HEK293 (cell line): ENCODE data around the gene MOGAT3.
A peak's percentile ranks its signal among the peaks of the same experiment; 100 is the strongest.

Experiments used
- CTCF ChIA-PET: fragments of 350-600 bp; formaldehyde crosslinking; extraction: SDS; loops from one replicate; lab custom pipeline; 2021; ENCODE audit warnings: antibody characterized with exemption; lab: Yijun Ruan, JAX
- POLR2A ChIA-PET: fragments of 300-600 bp; formaldehyde crosslinking; extraction: SDS; loops from one replicate; lab custom pipeline; 2020; ENCODE audit warnings: antibody characterized with exemption, inconsistent platforms; lab: Yijun Ruan, JAX
- H3K27ac ChIP-seq: fragments of 200-500 bp; sonication (Bioruptor generic); 2 replicates; pipeline ENCODE4 v1.5.1; 2014; ENCODE audit warnings: low read depth, low read length, control low read depth, inconsistent platforms; ENCODE audit errors: extremely low read depth
- H3K36me3 ChIP-seq, 2 experiments: fragments of 200-500 bp in 1 of 2; sonication (Bioruptor generic) in 1 of 2; 1 replicate in 1 of 2; 2 replicates in 1 of 2; pipeline ENCODE4 v1.5.1; 2014 to 2017; ENCODE audit warnings: inconsistent platforms in 2 of 2, low read length in 2 of 2; ENCODE audit not compliant: control insufficient read depth in 2 of 2, insufficient read depth in 1 of 2
- H3K4me1 ChIP-seq: fragments of 200-500 bp; sonication (Bioruptor generic); 2 replicates; pipeline ENCODE4 v1.5.1; 2014; ENCODE audit warnings: mild to moderate bottlenecking, low read length, inconsistent platforms; ENCODE audit not compliant: control insufficient read depth, insufficient read depth
- H3K4me3 ChIP-seq: 2 replicates; pipeline ENCODE4 v1.5.1; 2011; ENCODE audit warnings: low read depth, mild to moderate bottlenecking, control low read depth, low read length, moderate library complexity
- H3K9me3 ChIP-seq: fragments of 200-500 bp; sonication (Bioruptor generic); 2 replicates; pipeline ENCODE4 v1.5.1; 2014; ENCODE audit warnings: low read depth, low read length, inconsistent platforms; ENCODE audit not compliant: control insufficient read depth, insufficient read depth
- KLF1 ChIP-seq: fragments of 450-650 bp; formaldehyde crosslinking; IDR thresholded peaks from 2 replicates; pipeline ENCODE4 v1.5.1; 2016; ENCODE audit warnings: missing biosample characterization, missing genetic modification characterization
- TRIM28 ChIP-seq: IDR thresholded peaks from 2 replicates; pipeline ENCODE4 v1.6.1; 2011; ENCODE audit warnings: low read length, control low read depth, borderline replicate concordance
- ZBTB17 ChIP-seq: fragments of 450-650 bp; formaldehyde crosslinking; IDR thresholded peaks from 2 replicates; pipeline ENCODE4 v1.5.1; 2016; ENCODE audit warnings: missing biosample characterization, missing genetic modification characterization
- ZFHX2 ChIP-seq: fragments of 450-650 bp; formaldehyde crosslinking; conservative IDR thresholded peaks from 2 replicates; pipeline ENCODE4 v1.5.1; 2016; ENCODE audit warnings: missing biosample characterization, missing genetic modification characterization
- ZNF292 ChIP-seq: fragments of 450-650 bp; formaldehyde crosslinking; IDR thresholded peaks from 2 replicates; pipeline ENCODE4 v1.5.1; 2016; ENCODE audit warnings: low read depth, missing biosample characterization, missing genetic modification characterization, borderline replicate concordance
- ZNF366 ChIP-seq: fragments of 450-650 bp; formaldehyde crosslinking; conservative IDR thresholded peaks from 2 replicates; pipeline ENCODE4 v1.5.1; 2016; ENCODE audit warnings: missing biosample characterization, missing genetic modification characterization
- ZNF404 ChIP-seq: fragments of 450-650 bp; formaldehyde crosslinking; IDR thresholded peaks from 2 replicates; pipeline ENCODE4 v1.5.1; 2017; ENCODE audit warnings: missing biosample characterization, missing genetic modification characterization
- ZNF473 ChIP-seq: fragments of 450-650 bp; formaldehyde crosslinking; IDR thresholded peaks from 2 replicates; pipeline ENCODE4 v1.5.1; 2017; ENCODE audit warnings: missing biosample characterization, missing genetic modification characterization
- ZNF501 ChIP-seq: fragments of 450-650 bp; formaldehyde crosslinking; IDR thresholded peaks from 2 replicates; pipeline ENCODE4 v1.5.1; 2016; ENCODE audit warnings: missing biosample characterization, missing genetic modification characterization
- ZNF529 ChIP-seq: fragments of 450-650 bp; formaldehyde crosslinking; IDR thresholded peaks from 2 replicates; pipeline ENCODE4 v1.5.1; 2017; ENCODE audit warnings: missing genetic modification characterization, missing biosample characterization; ENCODE audit not compliant: insufficient replicate concordance
- ZNF530 ChIP-seq: fragments of 450-650 bp; formaldehyde crosslinking; IDR thresholded peaks from 2 replicates; pipeline ENCODE4 v1.5.1; 2016; ENCODE audit warnings: low read depth, missing biosample characterization, missing genetic modification characterization
- ZNF555 ChIP-seq: fragments of 450-650 bp; formaldehyde crosslinking; conservative IDR thresholded peaks from 2 replicates; pipeline ENCODE4 v1.5.1; 2017; ENCODE audit warnings: missing biosample characterization, mild to moderate bottlenecking, missing genetic modification characterization, inconsistent platforms
- ZNF621 ChIP-seq: fragments of 450-650 bp; formaldehyde crosslinking; IDR thresholded peaks from 2 replicates; pipeline ENCODE4 v1.5.1; 2017; ENCODE audit warnings: missing biosample characterization, missing genetic modification characterization
- ZNF768 ChIP-seq: fragments of 450-650 bp; formaldehyde crosslinking; IDR thresholded peaks from 2 replicates; pipeline ENCODE4 v1.5.1; 2018; ENCODE audit warnings: missing biosample characterization, mild to moderate bottlenecking, missing genetic modification characterization
- ZNF785 ChIP-seq: fragments of 450-650 bp; formaldehyde crosslinking; IDR thresholded peaks from 2 replicates; pipeline ENCODE4 v1.5.1; 2016; ENCODE audit warnings: missing biosample characterization, missing genetic modification characterization
- ZNF837 ChIP-seq: fragments of 450-650 bp; formaldehyde crosslinking; IDR thresholded peaks from 2 replicates; pipeline ENCODE4 v1.5.1; 2016; ENCODE audit warnings: missing biosample characterization, missing genetic modification characterization
- TF ChIP-seq, protein P1 (sequence below): fragments of 450-650 bp; formaldehyde crosslinking; IDR thresholded peaks from 2 replicates; pipeline ENCODE4 v1.5.1; 2016; ENCODE audit warnings: missing biosample characterization, missing genetic modification characterization

MOGAT3 gene

DNA sequence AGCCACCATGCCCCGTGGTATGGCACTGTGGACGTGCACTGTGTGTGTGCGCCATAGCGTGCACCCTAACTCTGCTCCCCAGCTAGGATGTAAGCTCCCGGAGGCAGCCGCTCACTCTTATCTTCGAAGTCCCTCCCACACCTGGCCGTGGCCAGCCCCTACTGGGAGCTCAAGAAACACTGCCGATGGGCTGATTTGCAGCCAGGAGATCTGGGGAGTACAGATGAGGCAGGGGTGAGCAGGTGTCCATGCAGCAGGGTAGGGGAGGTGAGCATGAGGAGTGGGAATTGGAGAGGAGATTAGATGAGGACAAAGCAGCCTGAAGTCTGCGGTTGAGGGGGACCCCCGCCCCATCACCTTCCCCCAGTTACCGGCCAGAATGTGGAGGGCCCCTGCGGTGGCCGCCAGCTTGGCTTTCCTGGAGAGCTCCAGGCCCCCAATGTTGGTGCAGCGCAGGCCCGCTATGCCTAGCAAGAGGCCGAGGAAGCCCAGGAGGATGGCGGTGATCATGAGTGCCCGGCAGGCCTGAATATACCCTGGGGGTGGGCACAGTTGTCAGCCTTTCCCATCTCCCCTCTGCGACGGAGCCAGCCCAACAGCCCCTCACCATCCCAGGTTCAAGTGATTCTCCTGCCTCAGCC lies 33.2 kb upstream of the MOGAT3 start:
- no peak overlapping the region for H3K27ac ChIP-seq
- no peaks in the 10 kb centered on the region for H3K9me3 ChIP-seq
- H3K4me3 ChIP-seq: no peak overlapping the region
- H3K36me3 ChIP-seq: peaks cover 0 to 18% of the 10 kb centered on the region in 2 experiments; a peak in 2 of 3 replicates
- CTCF ChIA-PET: interaction anchor here (0.6 to 1.8 kb wide), 4 partner anchors 10 to 105 kb away, joined by 3 to 28 read pairs (median 4); partner anchors contain the start of gene FIS1
- TF ChIP-seq ZFHX2 (peak; percentile 12; the same call in 1 of the 2 replicates), ZNF555 (tag by site-specific recombination) (no peak)
- H3K4me1 ChIP-seq: no peaks in the 10 kb centered on the region
- POLR2A ChIA-PET: interaction anchor here (1.0 to 1.3 kb wide), 2 partner anchors 10 to 16 kb away, joined by 4 to 8 read pairs; partner anchors contain the start of gene ZNHIT1

GRCh38 chr7:101232141-101232850 lies 31.5 kb upstream of the MOGAT3 start:
- TF ChIP-seq ZNF785 (tag by site-specific recombination) (no peak), KLF1 (tag by site-specific recombination) (peak; percentile 32)
- TF ChIP-seq, protein P1, sequence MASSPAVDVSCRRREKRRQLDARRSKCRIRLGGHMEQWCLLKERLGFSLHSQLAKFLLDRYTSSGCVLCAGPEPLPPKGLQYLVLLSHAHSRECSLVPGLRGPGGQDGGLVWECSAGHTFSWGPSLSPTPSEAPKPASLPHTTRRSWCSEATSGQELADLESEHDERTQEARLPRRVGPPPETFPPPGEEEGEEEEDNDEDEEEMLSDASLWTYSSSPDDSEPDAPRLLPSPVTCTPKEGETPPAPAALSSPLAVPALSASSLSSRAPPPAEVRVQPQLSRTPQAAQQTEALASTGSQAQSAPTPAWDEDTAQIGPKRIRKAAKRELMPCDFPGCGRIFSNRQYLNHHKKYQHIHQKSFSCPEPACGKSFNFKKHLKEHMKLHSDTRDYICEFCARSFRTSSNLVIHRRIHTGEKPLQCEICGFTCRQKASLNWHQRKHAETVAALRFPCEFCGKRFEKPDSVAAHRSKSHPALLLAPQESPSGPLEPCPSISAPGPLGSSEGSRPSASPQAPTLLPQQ (tag by site-specific recombination): peak; percentile 58; the same call in 1 of the 2 replicates
- TF ChIP-seq, all 188 proteins: peak for 2
- ChIA-PET CTCF (interaction anchor here (1.6 kb wide), 1 partner anchor 12 kb away, joined by 4 read pairs; no protein-coding TSS in a partner anchor), POLR2A (interaction anchor here (0.7 to 2.5 kb wide), 2 partner anchors 14 to 20 kb away, joined by 3 to 9 read pairs; partner anchors contain the start of genes PLOD3 and ZNHIT1)
- no peak overlapping the region for H3K27ac ChIP-seq
- peak overlapping the region; percentile 30 for H3K4me3 ChIP-seq
- no peaks in the 10 kb centered on the region for H3K4me1 ChIP-seq
- H3K36me3 ChIP-seq: peaks cover 0 to 11% of the 10 kb centered on the region in 2 experiments; a peak in 2 of 3 replicates
- H3K9me3 ChIP-seq: no peaks in the 10 kb centered on the region

DNA sequence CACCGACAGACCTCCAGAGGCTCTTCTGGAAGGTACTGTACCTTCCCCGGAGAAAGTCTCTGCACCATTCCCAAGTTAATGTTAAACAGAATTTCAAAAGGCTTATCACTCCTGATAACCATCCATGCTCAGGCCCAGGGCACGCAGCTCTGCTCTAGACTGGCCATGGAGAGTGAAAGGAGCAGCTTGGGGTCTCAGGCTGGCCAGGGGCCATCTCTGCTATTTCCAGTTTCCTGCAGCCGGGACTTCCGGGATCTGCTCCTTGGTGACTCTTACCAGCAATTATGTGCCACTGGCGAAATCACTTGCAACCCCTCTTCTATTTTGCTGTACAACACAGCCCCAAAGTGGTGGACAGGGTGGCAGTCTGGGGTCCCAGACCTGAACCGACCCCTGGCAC lies 30.8 kb upstream of the MOGAT3 start:
- no peak overlapping the region for H3K4me3 ChIP-seq
- peaks cover 0 to 10% of the 10 kb centered on the region in 2 experiments; a peak in 2 of 3 replicates for H3K36me3 ChIP-seq
- H3K4me1 ChIP-seq: no peaks in the 10 kb centered on the region
- no peak overlapping the region for H3K27ac ChIP-seq
- POLR2A ChIA-PET: interaction anchor here (2.5 kb wide), 1 partner anchor 14 kb away, joined by 9 read pairs; the partner anchor contains the start of genes PLOD3 and ZNHIT1
- CTCF ChIA-PET: interaction anchor here (1.0 kb wide), 1 partner anchor 13 kb away, joined by 5 read pairs; no protein-coding TSS in a partner anchor
- H3K9me3 ChIP-seq: no peaks in the 10 kb centered on the region
- TF ChIP-seq TRIM28: no peak
- no peak for TF ChIP-seq ZNF530 (tag by site-specific recombination)
- no peak for TF ChIP-seq ZNF768
- no peak for TF ChIP-seq ZNF501 (tag by site-specific recombination)
- TF ChIP-seq ZBTB17 (tag by site-specific recombination): no peak
- no peak for TF ChIP-seq ZNF473 (tag by site-specific recombination)
- no peak for TF ChIP-seq ZNF837 (tag by site-specific recombination)
- no peak for TF ChIP-seq ZNF621
- no peak for TF ChIP-seq ZNF292 (tag by site-specific recombination)
- TF ChIP-seq ZNF529 (tag by site-specific recombination): no peak
- TF ChIP-seq ZNF404 (tag by site-specific recombination): no peak
- no peak for TF ChIP-seq ZNF366 (tag by site-specific recombination)
